Lung microvascular endothelial cell (primary cell): ENCODE data around the gene TBC1D24. TPM values are rescaled to one million over a fixed set of nuclear protein-coding genes. Genes with fewer than 3 reads are reported as not detected.
"Not testable (repeated sequence)": the region's sequence is repeated elsewhere in the genome, so short reads cannot be mapped to it uniquely, and the experiment has no call there.

Source experiments
- DNase-seq, 2 donors: peaks; one replicate each; pipeline versions ENCODE4 v3.0.0 to v3.0.0-alpha.2; 2010; ENCODE audit warnings: low read depth in 2 of 2
- total RNA-seq: library from RNA; depleted of rRNA; stranded (reverse); fragments of >200 nt; gene quantifications from 2 replicates; pipeline ENCODE4 v1.2.1, GENCODE V29; 2014

Gene TBC1D24
- total RNA-seq, 1 donor from 2014 or later = 6.3 TPM

DNA sequence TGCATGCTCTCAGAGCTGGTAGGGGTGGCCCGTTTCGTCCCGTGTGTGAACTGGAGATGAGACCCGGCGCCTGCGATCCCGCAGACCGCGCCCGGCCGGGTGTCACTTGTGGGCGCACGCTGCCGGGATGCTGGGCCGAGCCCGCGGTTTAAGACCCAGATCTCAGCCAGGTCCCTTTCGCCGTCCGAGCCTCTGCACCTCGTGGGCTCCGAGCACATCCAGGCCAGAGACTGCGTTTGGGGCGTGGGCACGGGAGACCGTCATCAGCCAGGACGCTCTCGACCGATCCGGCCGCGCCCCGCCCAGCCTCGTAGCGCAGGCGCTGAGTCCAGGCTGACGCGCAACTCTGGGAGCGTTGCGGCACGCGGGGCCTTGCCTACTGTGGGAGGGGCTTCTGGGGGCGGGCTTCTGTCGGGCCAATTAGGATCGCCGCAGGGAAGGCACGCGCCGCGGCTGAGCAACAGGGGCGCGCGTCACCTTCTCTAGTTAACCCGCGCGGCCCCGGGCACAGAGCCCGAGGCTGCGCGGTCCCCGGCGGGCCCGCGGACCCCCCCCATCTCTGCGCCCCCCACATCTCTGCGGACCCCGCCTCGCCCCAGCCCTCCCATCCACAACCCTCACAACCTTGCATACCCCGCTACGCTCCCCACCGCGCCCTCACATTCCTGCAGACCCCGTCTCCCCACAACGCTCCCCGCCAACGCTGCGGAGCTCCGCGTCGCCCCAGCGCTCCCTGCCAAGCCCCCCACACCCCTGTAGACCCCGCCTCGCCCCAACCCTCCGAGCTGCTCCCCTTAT lies 57.0 kb downstream of the TBC1D24 start:
- peak; percentile 97 to 98 for DNase-seq

DNA sequence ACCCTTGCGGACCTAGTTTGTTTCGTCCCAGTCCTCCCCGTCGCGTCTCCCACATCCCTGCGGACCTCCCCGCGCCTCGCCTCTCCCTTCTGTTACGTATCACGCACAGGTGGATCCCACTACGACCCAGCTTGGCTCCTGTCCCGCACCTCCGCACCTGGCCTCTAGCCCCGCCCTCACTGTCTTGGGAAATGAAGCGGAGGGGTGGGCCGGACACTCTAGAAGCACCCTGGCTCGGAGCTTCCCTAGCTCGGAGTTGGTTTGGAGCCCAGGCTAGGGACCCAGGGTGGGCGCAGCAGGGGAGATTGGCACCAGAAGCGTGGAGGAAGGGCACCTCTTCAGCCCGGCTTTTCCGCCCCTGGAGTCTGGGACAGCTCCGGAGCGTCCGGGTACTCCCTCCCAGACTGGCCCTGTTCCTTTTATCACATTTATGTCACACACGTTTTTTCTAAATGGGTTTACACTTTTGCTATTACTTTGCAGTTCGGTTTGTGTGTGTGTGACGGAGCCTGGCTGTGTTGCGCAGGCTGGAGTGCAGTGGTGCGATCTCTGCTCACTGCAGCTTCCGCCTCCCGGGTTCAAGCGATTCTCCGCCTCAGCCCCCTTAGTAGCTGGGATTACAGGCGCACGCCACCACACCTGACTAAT lies 57.7 kb downstream of the TBC1D24 start:
- DNase-seq = peak in 1 of 2 donors; percentile 60

DNA sequence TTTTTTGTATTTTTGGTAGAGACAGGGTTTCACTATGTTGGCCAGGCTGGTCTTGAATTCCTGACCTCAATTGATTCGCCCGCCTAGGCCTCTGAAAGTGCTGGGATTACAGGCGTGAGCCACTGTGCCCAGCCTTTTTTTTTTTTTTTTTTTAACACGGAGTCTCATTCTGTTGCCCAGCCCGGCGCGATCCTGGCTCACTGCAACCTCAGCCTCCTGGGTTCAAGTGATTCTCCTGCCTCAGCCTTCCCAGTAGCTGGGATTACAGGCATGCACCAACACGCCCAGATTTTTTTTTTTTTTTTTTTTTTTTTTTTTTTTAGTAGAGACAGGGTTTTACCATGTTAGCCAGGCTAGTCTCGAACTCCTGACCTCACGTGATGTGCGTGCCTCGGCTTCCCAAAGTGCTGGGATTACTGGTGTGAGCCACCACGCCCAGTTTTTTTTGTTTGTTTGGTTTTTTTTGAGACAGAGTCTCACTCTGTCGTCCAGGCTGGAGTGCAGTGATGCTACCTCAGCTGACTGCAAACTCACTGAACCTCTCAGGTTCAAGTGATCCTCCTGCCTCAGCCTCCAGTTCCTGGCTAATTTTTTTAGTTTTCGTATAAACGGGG lies 58.3 kb downstream of the TBC1D24 start:
- not testable (repeated sequence) for DNase-seq

DNA sequence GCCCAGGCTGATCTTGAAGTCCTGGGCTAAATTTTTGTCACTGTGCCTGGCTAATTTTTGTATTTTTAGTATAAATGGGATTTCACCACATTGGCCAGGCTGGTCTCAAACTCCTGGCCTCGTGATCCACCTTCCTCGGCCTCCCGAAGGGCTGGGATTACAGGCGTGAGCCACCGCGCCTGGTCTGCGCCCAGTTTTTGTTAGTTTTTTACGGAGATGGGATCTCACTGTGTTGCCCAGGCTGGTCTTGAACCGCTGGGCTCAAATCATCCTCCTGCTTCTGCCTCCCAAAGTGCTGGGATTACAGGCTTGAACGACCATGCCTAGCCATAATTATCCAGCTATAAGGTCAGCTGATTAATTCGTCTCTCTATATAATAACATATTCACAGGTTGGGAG lies 59.0 kb downstream of the TBC1D24 start:
- DNase-seq = no peak

DNA sequence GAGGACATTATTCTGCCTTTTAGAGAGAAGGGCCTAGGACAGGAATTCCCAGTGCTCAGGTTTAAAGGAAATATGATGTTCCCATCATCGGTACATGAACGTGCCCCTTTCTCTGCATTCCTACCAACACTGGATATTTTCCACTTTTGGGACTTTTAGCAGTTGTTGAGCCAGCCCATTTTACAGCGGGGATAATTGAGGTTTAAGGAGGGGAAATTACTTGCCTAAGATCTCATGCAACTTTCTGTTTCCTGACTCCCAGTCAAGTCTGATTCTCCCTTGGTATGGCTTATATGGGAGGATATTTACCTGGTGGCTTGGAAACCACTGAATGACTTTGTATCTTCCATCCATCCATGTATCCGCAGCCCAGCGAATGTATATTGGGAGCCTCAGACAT lies 59.4 kb downstream of the TBC1D24 start:
- not testable (repeated sequence) for DNase-seq

DNA sequence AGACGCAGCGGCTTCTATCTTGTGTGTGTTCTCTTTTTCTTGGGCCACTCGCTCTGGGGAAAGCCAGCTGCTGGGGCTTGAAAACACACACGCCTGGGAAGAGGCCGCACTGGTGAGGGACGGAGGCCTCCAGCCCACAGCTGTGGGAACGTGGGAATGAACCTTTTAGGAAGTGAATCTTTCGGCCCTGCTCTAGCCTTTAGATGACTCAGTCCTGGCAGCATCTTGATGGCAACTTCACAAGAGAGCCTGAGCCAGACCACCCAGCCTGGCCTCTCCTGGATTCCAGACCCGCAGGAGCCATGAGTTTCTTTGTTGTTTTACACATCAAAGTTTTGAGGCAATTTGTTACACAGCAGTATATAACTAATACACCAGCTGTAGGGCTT lies 60.7 kb downstream of the TBC1D24 start:
- DNase-seq = peak in 1 of 2 donors; percentile 67

DNA sequence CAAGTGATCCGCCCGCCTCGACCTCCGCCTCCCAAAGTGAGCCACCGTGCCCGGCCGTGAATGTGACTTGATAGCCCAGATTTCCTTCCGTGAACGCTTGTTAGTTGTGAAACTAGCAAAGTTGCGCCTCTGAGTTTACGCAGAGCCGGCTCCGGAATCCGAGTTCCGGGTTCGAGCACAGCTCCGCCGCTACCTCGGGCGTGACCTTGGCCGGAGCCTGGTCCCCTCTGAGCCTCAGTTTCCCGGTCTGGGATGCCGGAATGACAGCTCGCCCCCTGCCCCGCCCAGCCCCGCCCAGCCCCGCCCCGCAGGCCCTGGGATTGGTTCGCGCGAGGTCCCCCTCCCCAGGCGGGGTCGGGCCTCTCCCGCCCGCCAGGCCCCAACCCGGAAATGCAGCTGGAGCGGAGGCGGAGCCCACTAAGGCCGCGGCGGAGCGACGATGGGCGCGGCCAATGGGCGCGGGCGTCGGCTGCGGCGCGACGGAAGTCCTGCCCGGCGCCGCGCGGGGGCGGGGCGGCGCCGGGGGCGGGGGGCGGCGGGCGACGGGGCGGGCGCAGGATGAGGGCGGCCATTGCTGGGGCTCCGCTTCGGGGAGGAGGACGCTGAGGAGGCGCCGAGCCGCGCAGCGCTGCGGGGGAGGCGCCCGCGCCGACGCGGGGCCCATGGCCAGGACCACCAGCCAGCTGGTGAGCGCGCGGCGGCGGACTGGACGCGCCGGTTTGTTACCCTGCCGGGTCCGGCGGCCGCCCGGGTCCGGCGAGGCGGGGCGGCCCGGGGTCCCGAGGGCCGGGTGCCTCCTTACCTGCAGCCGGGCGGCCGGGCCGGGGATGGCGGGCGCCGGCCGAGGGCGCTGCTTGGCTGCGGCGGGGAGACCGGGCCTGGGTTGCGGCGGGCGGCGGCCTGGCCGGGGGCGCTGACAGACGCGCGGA lies 62.8 kb downstream of the TBC1D24 start, which contains the start of gene PDPK1:
PDPK1 (plus strand) TSS at position 571 of the 929 bp plus-strand sequence; CDS start at position 663, 92 bp downstream.
- DNase-seq = peak; percentile 96 to 97

DNA sequence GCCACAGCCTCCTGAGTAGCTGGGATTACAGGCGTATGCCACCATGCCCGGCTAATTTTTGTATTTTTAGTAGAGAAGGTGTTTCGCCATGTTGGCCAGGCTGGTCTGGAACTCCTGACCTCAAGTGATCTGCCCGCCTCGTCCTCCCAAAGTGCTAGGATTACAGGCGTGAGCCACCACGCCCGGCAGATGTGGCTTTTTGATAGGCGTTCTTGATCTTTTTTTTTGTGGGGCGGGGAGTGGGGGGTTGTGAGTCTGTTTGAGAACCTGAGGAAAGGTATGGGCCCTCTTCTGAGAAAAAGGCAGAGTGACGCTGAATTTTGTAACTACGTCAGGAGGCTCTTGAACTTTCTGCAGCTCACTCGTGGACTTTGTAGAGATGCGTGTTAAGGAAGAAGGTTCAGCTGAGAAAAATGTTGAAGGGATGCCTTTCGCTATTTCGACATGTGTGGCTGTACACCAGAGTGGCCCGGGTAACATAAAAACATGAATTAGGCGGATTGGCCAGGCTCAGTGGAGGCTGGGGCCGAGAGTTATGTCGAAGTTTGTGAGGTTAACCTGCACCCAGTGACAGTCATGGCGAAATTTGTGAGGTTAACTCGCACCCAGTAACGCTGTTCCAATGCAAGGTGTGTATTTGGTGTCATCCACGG lies 64.4 kb downstream of the TBC1D24 start:
- not testable (repeated sequence) for DNase-seq

DNA sequence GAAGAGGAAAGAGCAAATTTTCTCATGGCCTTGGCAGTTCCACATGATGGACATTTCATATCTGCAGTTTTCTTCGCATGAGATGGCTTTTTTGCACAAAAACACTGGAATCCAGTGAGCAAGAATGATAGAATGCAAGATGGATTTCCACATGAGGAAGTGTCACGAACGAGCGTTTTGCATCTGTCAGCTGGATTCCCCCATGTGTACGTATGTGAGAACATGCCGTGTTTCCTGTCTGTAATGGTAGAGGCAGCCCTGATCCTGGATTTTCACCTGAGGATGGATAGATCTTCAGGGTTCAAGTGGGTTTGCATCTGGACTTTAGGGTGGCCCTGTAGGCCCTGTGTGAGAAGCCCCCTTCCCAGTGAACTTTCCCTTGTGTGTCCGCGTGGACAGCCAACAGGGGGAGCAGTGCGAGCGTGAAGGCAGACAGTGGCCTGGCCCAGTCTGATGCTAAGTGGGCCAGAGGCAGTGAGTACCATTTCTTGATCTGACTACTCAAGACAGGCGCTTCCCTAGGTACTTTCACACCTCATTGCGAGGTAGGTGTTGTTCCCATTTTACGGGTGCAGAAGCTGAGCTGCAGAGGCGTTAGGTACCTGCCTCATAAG lies 65.0 kb downstream of the TBC1D24 start:
- DNase-seq = peak; percentile 49 to 50

DNA sequence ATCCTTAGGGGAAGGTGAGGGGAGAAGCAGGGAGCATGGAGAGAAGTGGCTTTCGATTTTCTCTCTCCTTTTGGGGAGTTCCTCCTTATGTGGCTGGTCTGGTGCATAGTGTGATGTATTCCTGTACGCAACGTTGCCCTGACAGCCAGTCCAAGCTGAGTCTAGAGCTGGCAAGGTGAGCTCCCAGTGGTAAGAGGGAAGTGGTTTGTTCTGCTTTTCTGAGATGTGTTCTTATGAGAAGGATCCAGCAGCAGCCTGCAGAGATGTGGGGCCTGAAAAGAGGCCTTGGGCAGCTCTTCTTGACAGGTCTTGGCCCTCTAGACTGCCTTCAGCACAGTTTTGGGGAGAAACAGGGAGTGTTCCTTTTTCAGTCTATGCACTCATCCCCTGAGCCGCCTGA lies 66.0 kb downstream of the TBC1D24 start:
- DNase-seq = not testable (repeated sequence)

DNA sequence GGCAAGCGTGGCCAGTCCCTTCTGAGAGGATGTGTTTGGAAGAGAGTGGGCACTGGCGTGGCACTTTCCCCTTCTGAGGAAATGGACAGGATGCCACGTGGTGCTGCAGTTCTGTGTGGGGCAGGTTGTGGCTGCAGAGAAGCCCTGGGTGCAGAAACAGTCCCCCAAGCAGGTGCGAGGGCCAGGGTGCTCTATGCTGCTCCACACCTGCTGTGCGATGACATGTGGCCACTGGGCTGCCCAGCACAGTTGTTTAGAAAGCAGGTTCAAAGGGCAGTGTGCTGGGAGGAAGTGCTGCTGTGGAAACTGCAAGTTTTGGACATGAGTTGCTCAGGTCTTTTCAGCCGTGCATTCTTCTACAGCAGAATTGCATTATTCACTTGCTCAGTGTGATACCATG lies 66.5 kb downstream of the TBC1D24 start:
- peak; percentile 38 to 52 for DNase-seq

DNA sequence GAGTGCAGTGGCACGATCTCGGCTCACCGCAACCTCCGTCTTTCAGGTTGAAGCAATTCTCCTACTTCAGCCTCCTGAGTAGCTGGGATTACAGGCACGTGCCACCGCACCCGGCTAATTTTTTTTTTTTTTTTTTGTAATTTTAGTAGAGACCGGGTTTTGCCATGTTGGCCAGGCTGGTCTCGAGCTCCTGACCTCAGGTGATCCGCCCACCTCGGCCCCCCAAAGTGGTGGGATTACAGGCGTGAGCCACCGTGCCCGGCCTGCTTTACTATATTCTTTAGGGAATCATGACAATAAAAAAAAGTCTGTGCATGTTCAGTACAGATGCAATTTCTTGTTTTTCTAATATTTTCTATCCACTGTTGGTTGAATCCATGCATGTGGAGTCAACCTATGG lies 68.8 kb downstream of the TBC1D24 start:
- DNase-seq = not testable (repeated sequence)

DNA sequence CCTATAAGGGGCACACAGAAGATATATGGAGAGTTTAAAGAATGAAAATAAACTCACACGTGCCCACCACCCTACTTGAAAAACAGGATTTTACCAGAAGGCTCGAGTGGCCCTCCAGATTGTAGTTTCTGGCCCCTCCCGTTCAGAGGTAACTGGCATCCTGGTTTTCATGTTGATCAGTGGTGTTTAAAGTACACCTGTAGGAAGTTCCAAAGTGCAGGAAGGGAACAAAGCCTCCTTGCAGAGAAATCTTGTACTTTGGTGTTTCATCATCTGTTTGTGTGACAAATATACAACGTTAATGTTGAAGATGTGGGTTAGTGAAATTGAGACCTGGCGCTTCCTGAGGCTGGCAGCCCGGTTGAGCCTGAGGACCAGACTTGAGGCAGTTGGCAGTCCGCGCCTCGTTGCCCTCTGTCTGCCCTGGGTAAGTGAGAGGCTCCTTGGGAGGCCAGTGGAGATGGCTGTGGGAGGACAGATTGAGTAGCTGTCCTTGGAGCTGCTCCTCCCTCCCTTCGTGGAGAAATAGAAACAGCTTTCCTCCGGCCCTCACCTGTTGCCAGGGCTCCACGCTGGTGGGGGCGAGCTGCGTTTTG lies 75.5 kb downstream of the TBC1D24 start:
- not testable (repeated sequence) for DNase-seq

DNA sequence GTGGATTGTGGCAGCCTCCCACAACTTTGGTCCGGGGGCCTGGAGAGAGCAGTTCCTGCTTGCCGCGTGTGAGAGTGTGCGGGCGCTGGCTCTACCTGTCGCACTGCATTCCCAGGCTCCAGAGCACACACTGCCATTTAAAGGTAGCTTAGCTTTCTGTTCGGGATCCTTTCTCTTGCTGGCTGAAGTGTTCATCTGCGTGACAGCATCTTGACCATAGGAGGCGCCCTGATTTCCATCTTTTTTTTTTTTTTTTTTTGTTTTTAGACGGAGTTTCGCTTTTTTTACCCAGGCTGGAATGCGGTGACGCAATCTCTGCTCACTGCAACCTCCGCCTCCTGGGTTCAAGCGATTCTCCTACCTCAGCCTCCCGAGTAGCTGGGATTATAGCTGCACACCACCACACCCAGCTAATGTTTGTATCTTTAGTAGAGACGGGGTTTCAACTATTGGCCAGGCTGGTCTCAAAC lies 76.5 kb downstream of the TBC1D24 start:
- not testable (repeated sequence) for DNase-seq

DNA sequence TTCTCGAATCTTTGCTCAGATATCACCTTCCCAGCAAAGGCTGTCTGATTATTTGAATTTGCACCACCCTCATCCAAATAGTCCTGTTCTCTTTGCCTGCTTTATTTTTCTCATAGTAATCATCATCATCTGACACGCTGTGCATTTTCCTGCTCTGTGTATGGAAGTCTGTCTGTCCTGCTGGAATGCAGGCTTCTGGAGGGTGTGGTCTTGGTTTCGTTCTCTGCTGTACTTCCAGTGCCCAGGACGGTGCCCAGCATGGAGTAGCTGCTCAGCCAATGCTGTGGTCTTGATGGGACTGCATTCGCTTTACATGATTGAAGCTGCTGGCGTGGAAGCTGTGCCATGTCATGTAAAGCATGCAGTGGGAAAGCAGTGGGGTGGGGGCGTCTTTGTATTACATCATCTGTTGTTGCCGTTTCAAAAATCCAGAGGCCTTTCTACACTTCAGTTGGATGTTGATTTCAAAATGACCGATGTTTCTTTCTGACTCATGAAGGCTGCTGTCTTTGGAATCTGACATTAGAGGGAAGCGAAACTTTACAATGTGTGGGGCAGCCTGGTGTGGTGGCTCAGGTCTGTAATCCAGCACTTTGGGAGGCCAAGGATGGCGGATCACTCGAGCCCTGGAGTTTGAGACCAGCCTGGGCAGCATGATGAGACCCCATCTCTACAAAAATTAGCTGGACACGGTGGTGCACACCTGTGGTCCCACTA lies 79.9 kb downstream of the TBC1D24 start:
- not testable (repeated sequence) for DNase-seq
